T-helper 1 cell (primary cell): ENCODE data around the gene MAP10.
"Not testable (repeated sequence)": the region's sequence is repeated elsewhere in the genome, so short reads cannot be mapped to it uniquely, and the experiment has no call there.

Experiments used
- DNase-seq, 5 donors: peaks; one replicate each; pipeline ENCODE4 v3.0.0-alpha.2; 2012 to 2020
- total RNA-seq, 4 donors: gene quantifications; one replicate each; lab custom pipeline; 2026; lab: John Stamatoyannopoulos, UW

The MAP10 gene, protein sequence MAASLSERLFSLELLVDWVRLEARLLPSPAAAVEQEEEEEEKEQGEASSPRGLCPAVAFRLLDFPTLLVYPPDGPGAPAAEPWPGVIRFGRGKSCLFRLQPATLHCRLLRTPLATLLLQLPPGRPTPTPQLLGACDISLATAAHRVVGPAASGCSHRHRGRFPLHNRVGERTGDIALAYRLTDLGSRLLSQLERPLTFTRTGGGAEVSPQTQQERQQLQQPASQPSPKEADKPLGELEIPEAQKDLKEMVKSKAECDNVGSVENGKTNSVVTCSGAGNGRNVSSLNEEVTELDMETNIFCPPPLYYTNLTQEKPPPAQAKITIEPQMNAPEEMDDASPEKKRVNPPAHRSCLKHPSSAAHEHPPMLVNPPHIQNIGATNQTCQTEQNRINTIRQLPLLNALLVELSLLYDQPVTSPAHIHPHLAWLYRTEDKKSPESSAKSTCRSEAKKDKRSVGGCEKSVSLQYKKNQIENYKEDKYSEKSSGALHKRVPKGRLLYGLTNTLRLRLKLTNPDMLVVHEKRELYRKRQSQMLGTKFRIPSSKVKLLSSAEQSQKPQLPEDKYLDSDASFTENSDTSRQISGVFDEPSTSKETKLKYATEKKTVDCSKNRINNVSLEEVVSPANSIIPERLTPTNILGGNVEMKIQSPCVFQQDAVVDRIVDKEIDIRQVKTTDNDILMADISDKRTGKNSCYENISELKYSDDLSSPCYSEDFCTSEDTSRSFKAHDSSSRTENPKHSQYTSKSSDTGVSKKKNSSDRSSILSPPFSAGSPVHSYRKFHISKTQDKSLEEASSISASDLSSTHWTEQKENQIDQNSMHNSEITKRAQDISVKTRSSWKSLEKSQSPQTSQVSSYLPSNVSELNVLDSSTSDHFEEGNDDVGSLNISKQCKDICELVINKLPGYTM
- total RNA-seq, result 0.71 to 3.7 (median 1.5) reads per million in 4 donors

DNA sequence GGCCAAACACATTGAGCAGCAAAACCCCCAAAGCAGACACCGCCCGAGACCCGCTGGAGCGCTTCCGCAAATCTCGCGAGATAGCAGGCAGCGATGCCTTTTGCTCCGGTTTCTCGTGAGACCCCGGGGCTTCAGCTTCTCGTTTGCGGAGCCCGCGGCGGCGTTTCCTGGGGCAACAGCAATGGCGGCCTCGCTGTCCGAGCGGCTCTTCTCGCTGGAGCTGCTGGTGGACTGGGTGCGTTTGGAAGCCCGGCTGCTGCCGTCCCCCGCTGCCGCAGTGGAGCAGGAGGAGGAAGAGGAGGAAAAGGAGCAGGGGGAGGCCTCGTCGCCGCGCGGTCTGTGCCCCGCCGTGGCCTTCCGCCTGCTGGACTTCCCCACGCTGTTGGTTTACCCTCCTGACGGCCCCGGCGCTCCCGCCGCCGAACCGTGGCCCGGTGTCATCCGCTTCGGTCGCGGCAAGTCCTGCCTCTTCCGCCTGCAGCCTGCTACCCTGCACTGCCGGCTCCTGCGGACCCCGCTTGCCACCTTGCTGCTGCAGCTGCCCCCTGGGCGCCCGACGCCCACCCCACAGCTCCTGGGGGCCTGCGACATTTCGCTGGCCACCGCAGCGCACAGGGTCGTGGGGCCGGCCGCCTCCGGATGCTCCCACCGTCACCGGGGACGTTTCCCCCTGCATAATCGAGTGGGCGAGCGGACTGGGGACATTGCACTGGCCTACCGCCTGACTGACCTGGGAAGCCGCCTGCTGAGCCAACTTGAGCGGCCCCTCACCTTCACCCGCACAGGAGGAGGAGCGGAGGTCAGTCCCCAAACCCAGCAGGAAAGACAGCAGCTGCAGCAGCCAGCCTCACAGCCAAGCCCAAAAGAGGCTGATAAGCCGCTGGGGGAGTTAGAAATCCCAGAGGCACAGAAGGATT is at the start of gene MAP10:
Gene MAP10, plus strand, starts transcription at position 148 of the 917 bp plus-strand sequence. Its CDS starts 34 bp downstream, at position 182.
- peak; percentile 18 to 88 (median 45) for DNase-seq

DNA sequence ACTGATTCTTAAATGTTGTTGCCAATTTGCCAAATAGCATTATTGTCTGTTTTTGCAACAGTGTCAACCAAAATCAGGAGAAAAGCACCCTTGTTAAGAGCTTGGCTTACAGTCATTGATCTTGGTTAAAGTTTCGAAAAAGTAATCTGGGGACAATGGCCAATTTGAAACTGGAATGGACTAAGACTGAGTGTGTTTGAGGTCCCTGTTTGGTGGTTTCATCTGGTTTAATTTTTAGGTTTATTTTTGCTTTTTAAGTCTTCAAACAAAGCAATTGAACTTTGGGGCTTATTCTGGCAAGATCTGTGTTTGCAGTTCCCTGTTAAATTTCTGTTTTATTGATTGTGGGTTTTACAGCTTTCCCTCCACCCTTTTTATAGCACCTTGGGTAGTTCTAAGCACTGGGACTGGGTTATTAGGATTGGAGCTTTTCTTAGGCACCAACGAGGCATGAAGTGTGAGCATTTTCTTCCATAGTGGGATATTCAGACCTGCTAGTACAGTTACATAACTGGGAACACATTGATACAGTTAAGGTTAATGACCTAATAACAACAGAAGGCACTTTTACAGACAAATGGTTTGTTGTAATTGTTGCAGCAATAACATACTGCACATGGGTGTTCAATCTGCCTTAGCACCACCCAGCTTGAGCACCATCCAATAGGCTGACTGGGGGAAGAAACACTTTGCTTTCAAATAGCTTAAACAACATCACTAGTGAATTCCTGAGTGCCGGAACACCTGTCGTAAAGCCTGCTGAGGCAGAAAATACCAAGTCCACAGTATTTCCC is 40.6 kb upstream of the MAP10 start:
- no peak for DNase-seq

- DNase-seq, result no peak
These were observed 39.7 kb upstream of the MAP10 start for GRCh38 chr1:232765542-232765941.

DNA sequence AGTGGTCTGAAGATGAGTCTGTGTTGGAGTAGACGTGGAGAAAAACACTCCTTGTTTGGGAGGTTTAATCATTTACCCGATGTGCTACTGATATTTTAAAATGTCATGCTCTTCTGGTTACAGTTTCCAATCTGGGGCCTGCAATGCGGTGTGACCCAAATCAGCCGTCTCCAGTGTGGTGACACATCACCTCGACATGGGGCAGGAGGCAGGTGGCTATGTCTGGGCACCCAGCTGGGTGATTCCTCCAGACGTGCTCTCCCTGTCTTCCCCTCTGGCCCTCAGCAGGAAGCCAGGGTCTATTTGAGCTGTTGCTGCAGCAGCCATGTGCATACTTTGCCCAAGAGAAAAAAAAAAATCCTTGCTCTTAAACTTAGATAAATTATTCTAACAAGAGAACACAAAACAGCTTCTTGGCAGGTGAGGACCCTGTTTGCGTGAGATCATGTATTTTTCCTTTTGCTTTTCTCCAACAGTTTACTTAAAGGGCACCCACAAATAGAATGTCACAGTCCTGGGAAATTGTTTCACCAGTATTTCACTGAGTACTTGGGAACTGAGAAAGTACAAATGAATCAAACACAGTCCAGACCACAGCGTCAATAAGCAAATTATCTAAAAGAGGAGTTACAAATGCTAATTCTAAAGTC is 38.9 kb upstream of the MAP10 start:
- DNase-seq, result no peak

DNA sequence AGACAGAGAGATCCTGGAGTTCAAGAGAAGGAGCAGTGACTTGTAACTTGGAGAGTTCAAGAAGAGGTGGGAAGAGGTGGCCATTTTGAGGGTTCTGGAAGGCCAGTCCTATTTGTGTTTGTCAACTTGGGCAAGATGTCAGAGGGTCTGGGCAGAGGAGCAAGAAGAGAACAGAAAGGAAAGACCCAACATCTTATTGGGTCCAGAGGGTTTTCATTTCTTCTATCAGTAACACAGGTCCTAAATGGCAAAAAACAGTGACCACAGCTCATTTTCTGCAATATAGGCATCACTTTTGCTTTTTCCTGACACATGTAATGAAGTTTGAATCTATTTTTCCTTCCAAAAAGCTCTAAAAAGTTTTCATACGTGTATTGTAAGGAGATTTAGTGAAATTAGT is 38.3 kb upstream of the MAP10 start:
- no peak for DNase-seq

DNA sequence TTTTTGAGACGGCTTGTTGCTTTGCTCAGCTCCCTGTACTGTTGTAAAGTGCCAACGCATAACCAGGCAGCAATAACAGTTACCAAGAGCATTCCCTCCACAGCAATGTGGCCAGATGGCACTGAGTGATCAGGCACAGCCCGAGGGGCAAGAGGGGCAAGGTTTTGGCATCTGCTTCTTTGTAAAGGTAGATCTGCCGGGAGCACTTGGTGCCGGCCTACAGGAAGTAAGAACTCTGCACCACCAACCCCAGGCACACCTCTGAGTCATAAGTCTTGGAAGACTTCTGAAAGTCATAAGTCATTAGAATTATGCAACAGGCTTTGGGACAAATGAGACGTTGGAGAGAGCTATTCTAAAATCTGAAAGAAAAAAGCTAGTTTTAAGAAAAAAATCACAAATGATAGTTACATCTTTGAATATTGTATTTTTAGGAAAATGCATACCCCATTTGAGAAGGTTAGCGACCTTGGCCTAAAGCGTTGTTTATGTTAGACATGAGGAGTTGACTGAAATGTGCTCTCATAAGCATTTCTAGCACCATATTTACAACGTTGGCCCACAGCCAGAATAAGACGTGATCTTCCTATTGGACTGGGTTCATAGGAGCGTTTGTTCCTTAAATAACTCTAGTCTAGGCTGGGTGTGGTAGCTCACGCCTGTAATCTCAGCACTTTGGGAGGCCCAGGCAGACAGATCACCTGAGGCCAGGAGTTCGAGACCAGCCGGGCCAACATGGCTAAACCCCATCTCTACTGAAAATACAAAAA is 37.7 kb upstream of the MAP10 start:
- DNase-seq, result peak in 1 of 5 donors; percentile 18

- no peak for DNase-seq
These were observed 36.4 kb upstream of the MAP10 start for GRCh38 chr1:232768793-232769192.

GRCh38 chr1:232769733-232770132 is 35.5 kb upstream of the MAP10 start:
- no peak for DNase-seq

DNA sequence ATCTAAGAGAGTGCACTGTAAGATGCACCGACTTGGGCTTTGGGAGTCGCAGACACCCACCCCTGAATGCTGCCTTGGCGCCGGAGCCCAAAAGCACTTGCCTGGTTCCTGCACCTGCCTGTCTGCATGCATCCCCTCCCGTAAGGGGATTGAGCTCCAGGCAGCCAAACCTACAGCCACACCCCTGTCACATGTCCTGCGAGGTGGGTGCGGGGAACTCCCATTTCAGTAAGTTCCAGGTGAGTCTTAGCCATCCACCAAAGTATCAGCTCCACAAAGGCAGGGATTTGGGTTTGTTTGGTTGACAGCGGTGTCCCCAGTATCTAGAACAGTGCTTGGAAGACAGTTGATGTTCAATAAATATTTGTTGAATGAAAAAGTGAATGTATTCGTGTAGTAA is 31.5 kb upstream of the MAP10 start:
- DNase-seq, result no peak

DNA sequence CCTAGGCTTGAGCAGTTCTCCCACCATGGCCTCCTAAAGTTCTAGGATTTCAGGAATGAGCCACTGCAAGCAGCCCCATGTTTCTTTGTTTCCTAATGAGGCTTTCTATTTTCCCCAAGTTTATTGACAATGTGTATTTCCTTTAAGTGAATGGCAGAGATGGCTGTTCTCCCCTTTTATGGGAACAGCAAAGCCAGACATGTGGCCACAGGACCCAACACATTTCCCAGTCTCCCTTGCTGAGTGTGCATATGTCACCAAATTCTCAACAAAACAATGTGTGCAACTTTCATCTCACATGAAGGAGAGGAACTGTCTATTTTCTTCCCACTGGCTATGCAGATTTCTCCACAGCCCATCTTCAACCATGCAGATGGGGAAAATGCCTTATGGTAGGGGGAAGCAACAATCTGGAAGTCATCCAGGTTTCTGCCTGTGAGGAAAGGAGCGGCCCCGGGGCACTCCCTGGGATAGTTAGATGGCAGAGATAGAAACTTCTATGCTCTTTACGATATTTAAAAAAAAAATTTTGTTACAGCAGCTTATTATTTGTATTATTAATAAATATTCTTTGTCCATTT is 28.6 kb upstream of the MAP10 start:
- no peak for DNase-seq

DNA sequence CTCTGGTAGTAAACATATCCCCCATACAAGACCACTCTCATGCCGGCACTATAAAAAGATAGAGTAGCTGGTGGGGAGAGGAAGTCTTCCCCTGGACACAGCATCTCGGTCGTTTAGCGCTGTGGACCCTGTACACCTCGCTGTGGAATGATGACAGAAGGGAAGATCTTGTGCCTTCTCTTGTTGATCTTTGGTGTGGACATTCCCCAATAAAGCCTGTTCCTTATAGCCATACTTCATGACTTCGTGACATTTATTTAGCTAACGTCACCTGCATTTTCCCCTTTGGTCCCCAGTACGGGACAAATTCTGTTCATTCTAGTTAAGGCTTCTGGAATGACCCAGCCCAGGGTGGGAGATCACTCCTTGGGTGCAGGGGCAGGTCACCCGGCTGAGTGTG is 24.9 kb upstream of the MAP10 start:
- DNase-seq, result no peak

DNA sequence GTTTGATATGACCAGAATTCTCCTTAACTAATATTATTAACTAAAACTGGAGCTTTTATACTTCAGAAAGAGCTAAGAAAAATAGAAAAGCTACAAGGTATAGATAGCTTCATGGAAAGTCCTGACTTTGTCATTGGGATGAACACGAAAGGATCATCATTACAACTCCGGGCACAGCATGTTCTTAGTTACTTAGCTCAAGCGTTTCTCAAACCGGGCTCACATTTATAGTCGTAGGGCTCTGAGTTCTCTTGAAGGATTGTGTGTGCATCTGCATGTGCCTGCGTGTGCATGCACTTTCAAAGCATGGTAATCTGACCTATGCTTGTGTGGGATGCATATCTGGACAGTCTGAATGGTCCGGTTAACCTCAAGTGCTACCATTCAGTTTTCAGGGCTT is 20.4 kb upstream of the MAP10 start:
- no peak for DNase-seq

DNA sequence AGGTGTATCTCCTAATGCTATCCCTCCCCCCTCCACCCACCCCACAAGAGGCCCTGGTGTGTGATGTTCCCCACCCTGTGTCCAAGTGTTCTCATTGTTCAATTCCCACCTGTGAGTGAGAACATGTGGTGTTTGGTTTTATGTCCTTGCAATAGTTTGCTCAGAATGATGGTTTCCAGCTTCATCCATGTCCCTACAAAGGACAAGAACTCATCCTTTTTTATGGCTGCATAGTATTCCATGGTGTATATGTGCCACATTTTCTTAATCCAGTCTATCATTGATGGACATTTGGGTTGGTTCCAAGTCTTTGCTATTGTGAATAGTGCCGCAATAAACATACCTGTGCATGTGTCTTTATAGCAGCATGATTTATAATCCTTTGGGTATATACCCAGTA is 19.6 kb upstream of the MAP10 start:
- not testable (repeated sequence) for DNase-seq

DNA sequence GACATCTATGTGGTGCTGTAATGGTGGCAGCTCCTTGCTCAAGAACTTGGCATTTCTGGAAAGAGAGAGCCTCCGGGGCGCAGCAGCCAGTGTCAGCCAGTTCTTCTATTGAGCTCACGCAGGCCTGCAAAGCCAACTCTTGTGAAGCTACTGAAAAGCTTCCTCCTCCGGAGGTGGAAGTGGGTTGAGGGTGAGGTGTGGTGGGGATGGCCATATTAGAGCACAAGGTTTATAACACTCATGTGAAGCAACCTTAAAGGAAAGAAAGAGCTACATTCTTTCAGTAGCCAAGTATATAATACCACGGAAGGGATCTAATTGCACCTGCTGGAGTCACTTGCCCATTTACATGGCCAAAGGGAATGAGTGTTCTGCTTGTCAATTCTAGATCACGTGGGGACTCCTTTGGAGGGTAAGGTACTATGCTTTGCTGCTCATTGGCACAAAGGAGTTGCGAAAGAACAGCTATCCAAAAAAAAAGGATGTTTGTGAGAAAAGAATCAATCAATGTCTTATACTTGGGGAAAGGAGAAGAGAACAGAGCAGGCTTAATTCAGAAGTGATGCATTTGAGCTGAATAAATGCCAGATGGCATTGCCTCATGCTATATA is 18.3 kb upstream of the MAP10 start:
- no peak for DNase-seq

DNA sequence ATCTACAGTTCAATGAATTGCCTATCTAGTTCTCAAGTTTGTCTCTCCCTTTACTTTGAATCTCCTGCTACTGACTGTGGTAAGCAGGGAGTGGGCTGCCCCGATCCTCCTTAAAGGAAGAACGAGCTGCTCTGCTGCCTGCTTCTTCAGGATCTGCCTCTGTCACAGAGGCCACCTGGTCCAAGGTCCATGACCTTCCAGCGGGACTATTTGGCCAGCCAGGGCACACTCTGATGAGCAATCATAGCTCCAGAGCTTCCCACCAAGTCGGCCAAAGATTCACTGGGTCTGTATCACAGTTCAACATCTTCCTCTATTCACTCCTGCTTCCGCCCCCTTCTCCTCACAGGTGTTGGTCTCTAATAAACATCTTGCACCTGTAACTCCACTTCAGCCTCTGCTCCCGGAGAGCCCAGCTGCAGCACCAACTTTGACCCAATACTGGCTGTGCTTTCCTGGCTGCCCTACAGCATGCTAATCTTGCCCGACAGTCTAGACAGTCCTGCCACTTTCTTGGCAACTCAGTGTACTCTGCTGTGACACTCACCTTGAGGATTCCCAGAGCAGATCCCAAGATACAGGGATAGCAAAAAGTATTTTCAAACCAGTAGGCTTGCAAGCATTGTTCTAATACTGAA is 16.9 kb upstream of the MAP10 start:
- no peak for DNase-seq

GRCh38 chr1:232789651-232790050 is 15.6 kb upstream of the MAP10 start:
- no peak for DNase-seq

DNA sequence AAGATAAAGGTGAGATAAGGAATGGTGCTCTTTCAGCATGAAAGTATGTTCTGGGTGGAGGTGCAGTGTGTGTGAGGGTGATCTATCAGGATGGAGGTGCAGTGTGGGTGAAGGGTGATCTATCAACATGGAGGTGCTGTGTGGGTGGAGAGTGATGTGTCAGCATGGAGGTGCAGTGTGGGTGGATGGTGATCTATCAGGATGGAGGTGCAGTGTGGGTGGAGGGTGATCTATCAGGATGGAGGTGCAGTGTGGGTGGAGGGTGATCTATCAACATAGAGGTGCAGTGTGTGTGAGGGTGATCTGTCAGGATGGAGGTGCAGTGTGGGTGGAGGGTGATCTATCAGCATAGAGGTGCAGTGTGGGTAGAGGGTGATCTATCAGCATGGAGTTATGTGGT is 12.3 kb upstream of the MAP10 start:
- no peak for DNase-seq

DNA sequence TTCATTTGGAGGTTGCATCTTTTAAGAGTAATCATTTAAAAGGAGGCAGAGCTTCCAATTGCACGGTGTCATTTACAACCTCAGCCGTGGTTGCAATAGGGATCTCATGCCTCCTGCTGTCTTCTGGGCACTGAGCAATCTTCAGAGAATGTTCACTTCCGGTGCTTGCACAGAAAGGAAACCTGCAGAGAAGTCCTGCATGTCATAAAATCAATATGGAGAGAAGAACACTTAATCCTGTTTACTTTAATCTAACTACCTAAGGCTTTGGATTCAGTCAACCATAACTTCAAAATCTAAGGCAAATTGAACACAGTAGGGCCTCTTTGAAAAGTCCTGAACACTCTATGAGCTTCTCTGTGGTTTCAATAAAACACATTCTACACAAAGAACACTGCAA is 11.3 kb upstream of the MAP10 start:
- DNase-seq, result peak in 1 of 5 donors; percentile 58

DNA sequence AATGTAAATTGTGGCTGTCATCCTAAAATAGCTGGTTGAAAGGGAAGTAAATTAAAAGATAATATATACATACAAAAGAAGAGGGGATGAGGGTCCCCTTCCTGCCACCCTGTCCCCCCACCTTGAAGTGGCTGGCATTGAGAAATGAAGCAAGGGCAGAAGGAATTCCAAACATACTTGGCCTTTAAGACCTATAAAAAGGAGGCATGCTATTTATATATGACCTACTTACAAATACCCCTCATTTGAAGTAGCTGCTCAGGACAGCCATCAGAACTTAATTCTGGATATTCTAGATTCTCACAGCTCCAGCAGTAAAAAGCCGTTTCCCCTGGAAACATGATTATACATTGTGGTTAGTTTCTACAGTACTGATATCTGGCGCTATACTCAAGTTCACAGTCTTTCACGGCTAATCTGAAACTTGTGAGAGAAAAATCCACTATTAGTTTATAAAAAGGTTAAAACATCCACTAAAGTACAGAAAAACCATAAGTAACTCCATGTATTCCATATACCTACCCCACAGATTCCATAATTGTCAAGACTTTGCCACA is 9.6 kb upstream of the MAP10 start:
- DNase-seq, result no peak
